Measurements from ENCODE around the gene FAM25C.
"Not testable (repeated sequence)": the region's sequence is repeated elsewhere in the genome, so short reads cannot be mapped to it uniquely, and the experiment has no call there.

Gene FAM25C

DNA sequence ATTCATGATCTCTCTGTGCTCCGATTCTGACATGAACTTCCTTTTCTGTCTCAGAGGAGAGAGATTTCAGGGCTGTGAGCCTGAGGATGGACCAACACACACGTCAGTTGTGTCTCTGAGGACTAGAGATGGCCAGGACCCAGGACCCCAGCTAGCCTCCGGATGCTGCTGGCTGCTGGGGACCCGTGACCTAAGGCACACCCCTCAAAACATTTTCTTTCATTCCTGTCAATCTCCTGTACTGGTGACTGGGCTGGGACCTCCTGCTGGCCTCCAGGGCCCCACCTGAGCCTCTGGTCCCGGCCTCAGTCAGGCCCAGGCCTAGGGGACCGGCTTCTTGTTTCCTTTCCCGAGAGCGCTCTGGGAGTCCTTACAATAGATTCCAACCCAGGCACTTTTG is 42.4 kb downstream of the FAM25C start:
- not testable (repeated sequence) for DNase-seq (ENCODE audit: low read depth)

DNA sequence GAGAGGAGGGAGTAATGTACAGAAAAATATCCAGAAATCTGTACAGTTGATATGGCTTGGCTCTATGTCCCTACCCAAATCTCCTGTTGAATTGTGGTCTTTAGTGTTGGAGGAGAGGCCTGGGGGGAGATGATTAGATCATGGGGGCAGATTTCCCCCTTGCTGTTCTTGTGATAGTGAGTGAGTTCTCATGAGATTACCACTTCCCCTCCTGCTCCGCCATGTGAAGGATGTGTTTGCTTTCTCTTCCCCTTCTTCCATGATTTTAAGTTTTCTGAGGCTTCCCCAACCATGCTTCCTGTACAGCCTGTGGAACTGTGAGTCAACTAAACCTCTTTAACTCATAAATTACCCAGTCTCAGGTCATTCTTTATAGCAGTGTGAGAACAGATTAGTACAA is 52.2 kb downstream of the FAM25C start:
- DNase-seq (ENCODE audit: low read depth) = not testable (repeated sequence)

Data from stimulated activated CD8-positive, alpha-beta memory T cell treated with anti-CD3 and anti-CD28 coated beads, Interleukin-15, amount 100 ng/mL, for 24 hours (primary cell).